HepG2 (cell line): ENCODE measurements around the gene BBLN. TPM values are rescaled to one million over a fixed set of nuclear protein-coding genes. Genes with fewer than 3 reads are reported as not detected.

Experiments
- AFF4 ChIP-seq: sonication (generic); formaldehyde crosslinking; IDR thresholded peaks from 2 replicates; pipeline ENCODE4 v1.4.0; 2020; ENCODE audit warnings: missing genetic modification reagents
- CREB1 ChIP-seq, 2 experiments: fragments of 450-650 bp in 1 of 2; IDR thresholded peaks; 2 replicates each; pipeline ENCODE4 v1.6.1; 2016 to 2017; ENCODE audit warnings: control low read depth in 1 of 2, mild to moderate bottlenecking in 1 of 2, missing compliant biosample characterization in 1 of 2, missing genetic modification characterization in 1 of 2
- JUN ChIP-seq: sonication (generic); formaldehyde crosslinking; IDR thresholded peaks from 2 replicates; pipeline ENCODE4 v1.4.0; 2020; ENCODE audit warnings: mild to moderate bottlenecking, missing genetic modification reagents
- KDM5B ChIP-seq: sonication (generic); formaldehyde crosslinking; IDR thresholded peaks from 2 replicates; pipeline ENCODE4 v1.4.0; 2020; ENCODE audit warnings: missing genetic modification reagents, mild to moderate bottlenecking, borderline replicate concordance
- MXI1 ChIP-seq: IDR thresholded peaks from 3 replicates; pipeline ENCODE4 v1.6.1; 2012; ENCODE audit warnings: low read depth, low read length, inconsistent platforms, borderline replicate concordance
- NCOA2 ChIP-seq: sonication (generic); formaldehyde crosslinking; IDR thresholded peaks from 2 replicates; pipeline ENCODE4 v1.8.0; 2022; ENCODE audit warnings: inconsistent platforms
- SOX13 ChIP-seq, 3 experiments: fragments of 450-650 bp in 1 of 3; sonication (generic) in 1 of 3; formaldehyde crosslinking in 1 of 3; IDR thresholded peaks in 2 of 3; conservative IDR thresholded peaks in 1 of 3; 2 replicates each; pipeline versions ENCODE4 v1.5.0 to v1.6.1; 2016 to 2020; ENCODE audit warnings: antibody characterized with exemption in 1 of 3, mild to moderate bottlenecking in 1 of 3, missing compliant biosample characterization in 1 of 3, missing genetic modification reagents in 1 of 3, moderate library complexity in 1 of 3
- ZNF121 ChIP-seq: sonication (generic); formaldehyde crosslinking; IDR thresholded peaks from 2 replicates; pipeline ENCODE4 v1.5.0; 2020; ENCODE audit warnings: mild to moderate bottlenecking, missing genetic modification reagents
- ZNF138 ChIP-seq: sonication (generic); formaldehyde crosslinking; IDR thresholded peaks from 2 replicates; pipeline ENCODE4 v1.5.0; 2020; ENCODE audit warnings: mild to moderate bottlenecking, low read depth, missing genetic modification reagents
- ZNF180 ChIP-seq: sonication (generic); formaldehyde crosslinking; IDR thresholded peaks from 2 replicates; pipeline ENCODE4 v1.4.0; 2020; ENCODE audit warnings: low read depth, missing genetic modification reagents, borderline replicate concordance
- polyA plus RNA-seq, 8 experiments: library from polyadenylated mRNA; depleted of rRNA in 3 of 8; stranded (reverse) in 7 of 8; unstranded in 1 of 8; fragments of >200 nt; fragmentation: Illumina TruSeq in 4 of 8; extraction: Trizol in 4 of 8; gene quantifications; 2 replicates each; pipeline versions ENCODE4 v1.2.1 to v1.2.3, GENCODE V29; 2011 to 2016; ENCODE audit warnings: low read depth in 4 of 8, missing spikeins in 1 of 8, mixed read lengths in 1 of 8; ENCODE audit not compliant: insufficient read depth in 1 of 8
- total RNA-seq, 5 experiments: library from RNA; depleted of rRNA; stranded (reverse); fragments of >200 nt; fragmentation: Illumina TruSeq; extraction: Trizol; gene quantifications; 2 replicates each; pipeline ENCODE4 v1.2.3, GENCODE V29; 2016; ENCODE audit warnings: low read depth in 1 of 5
- TF ChIP-seq, protein P1 (sequence below): sonication (generic); formaldehyde crosslinking; IDR thresholded peaks from 2 replicates; pipeline ENCODE4 v1.5.0; 2020; ENCODE audit warnings: mild to moderate bottlenecking, missing genetic modification reagents
- TF ChIP-seq, protein P2 (sequence below): sonication (generic); formaldehyde crosslinking; IDR thresholded peaks from 2 replicates; pipeline ENCODE4 v1.4.0; 2020; ENCODE audit warnings: missing genetic modification reagents
- TF ChIP-seq, protein P3 (sequence below): sonication (generic); formaldehyde crosslinking; IDR thresholded peaks from 2 replicates; pipeline ENCODE4 v1.5.1; 2020; ENCODE audit warnings: mild to moderate bottlenecking, moderate library complexity, missing genetic modification reagents
- TF ChIP-seq, protein P4 (sequence below): sonication (generic); formaldehyde crosslinking; IDR thresholded peaks from 2 replicates; pipeline ENCODE4 v1.8.0; 2022; ENCODE audit warnings: mild to moderate bottlenecking, missing genetic modification reagents

Gene BBLN
- total and polyA plus RNA-seq, 2 of the 13 experiments (the other 11 are each of a cell fraction or from before 2014, with no cell fraction given), result 27.6 to 33.1 TPM

GRCh38 chr9:128159784-128160602 is at the start of gene BBLN (continued):
- TF ChIP-seq, protein P1, sequence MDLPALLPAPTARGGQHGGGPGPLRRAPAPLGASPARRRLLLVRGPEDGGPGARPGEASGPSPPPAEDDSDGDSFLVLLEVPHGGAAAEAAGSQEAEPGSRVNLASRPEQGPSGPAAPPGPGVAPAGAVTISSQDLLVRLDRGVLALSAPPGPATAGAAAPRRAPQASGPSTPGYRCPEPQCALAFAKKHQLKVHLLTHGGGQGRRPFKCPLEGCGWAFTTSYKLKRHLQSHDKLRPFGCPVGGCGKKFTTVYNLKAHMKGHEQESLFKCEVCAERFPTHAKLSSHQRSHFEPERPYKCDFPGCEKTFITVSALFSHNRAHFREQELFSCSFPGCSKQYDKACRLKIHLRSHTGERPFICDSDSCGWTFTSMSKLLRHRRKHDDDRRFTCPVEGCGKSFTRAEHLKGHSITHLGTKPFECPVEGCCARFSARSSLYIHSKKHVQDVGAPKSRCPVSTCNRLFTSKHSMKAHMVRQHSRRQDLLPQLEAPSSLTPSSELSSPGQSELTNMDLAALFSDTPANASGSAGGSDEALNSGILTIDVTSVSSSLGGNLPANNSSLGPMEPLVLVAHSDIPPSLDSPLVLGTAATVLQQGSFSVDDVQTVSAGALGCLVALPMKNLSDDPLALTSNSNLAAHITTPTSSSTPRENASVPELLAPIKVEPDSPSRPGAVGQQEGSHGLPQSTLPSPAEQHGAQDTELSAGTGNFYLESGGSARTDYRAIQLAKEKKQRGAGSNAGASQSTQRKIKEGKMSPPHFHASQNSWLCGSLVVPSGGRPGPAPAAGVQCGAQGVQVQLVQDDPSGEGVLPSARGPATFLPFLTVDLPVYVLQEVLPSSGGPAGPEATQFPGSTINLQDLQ (CRISPR knock-in tag), result peak; percentile 99
- TF ChIP-seq ZNF138 (CRISPR knock-in tag) (no peak), ZNF121 (CRISPR knock-in tag) (no peak), JUN (no peak), AFF4 (CRISPR knock-in tag) (no peak), CREB1 (IDR thresholded peaks at IDR 0.05) (peak; percentile 65; the same call in 1 of the 2 replicates), CREB1 (CRISPR knock-in tag; IDR thresholded peaks at IDR 0.05) (no peak), ZNF180 (no peak), MXI1 (peak; percentile 47; the same call in 1 of the 3 replicates), KDM5B (CRISPR knock-in tag) (peak; percentile 61), NCOA2 (CRISPR knock-in tag) (no peak), SOX13 (IDR thresholded peaks at IDR 0.05) (no peak), SOX13 (CRISPR knock-in tag; conservative IDR thresholded peaks at IDR 0.05 in 1 of 2, IDR thresholded peaks at IDR 0.05 in 1 of 2) (0 out of 4 replicates have a peak, but pooled peaks of 1 of the 2 experiments have one; percentile 4)
- TF ChIP-seq, protein P2, sequence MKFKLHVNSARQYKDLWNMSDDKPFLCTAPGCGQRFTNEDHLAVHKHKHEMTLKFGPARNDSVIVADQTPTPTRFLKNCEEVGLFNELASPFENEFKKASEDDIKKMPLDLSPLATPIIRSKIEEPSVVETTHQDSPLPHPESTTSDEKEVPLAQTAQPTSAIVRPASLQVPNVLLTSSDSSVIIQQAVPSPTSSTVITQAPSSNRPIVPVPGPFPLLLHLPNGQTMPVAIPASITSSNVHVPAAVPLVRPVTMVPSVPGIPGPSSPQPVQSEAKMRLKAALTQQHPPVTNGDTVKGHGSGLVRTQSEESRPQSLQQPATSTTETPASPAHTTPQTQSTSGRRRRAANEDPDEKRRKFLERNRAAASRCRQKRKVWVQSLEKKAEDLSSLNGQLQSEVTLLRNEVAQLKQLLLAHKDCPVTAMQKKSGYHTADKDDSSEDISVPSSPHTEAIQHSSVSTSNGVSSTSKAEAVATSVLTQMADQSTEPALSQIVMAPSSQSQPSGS (CRISPR knock-in tag), result peak; percentile 37; the same call in 1 of the 2 replicates
- TF ChIP-seq, protein P3, sequence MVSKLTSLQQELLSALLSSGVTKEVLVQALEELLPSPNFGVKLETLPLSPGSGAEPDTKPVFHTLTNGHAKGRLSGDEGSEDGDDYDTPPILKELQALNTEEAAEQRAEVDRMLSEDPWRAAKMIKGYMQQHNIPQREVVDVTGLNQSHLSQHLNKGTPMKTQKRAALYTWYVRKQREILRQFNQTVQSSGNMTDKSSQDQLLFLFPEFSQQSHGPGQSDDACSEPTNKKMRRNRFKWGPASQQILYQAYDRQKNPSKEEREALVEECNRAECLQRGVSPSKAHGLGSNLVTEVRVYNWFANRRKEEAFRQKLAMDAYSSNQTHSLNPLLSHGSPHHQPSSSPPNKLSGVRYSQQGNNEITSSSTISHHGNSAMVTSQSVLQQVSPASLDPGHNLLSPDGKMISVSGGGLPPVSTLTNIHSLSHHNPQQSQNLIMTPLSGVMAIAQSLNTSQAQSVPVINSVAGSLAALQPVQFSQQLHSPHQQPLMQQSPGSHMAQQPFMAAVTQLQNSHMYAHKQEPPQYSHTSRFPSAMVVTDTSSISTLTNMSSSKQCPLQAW (CRISPR knock-in tag), result peak; percentile 21; the same call in 1 of the 2 replicates
- TF ChIP-seq, protein P4, sequence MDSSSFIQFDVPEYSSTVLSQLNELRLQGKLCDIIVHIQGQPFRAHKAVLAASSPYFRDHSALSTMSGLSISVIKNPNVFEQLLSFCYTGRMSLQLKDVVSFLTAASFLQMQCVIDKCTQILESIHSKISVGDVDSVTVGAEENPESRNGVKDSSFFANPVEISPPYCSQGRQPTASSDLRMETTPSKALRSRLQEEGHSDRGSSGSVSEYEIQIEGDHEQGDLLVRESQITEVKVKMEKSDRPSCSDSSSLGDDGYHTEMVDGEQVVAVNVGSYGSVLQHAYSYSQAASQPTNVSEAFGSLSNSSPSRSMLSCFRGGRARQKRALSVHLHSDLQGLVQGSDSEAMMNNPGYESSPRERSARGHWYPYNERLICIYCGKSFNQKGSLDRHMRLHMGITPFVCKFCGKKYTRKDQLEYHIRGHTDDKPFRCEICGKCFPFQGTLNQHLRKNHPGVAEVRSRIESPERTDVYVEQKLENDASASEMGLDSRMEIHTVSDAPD, result no peak
